ENCODE data around the gene COX4I1. TPM values are rescaled to one million over a fixed set of nuclear protein-coding genes. Genes with fewer than 3 reads are reported as not detected.

The COX4I1 gene
- total RNA-seq, result 546 and 562 TPM in 2 replicates

GRCh38 chr16:85799497-85800320 is at the start of gene COX4I1, which contains the start of gene EMC8:
Gene COX4I1, plus strand, starts transcription at chr16:85799695. Its CDS starts 1,511 bp downstream, at chr16:85801206.
Gene EMC8, minus strand, starts transcription at chr16:85799544. Its CDS starts 249 bp downstream, at chr16:85799295.

GRCh38 chr16:85750827-85751697 is 48.4 kb upstream of the COX4I1 start, which contains the start of gene C16orf74:
Gene C16orf74, minus strand, starts transcription at chr16:85751096. Its CDS starts 15,879 bp downstream, at chr16:85735217.

Other genes with a start within 250 kb of the COX4I1 start
- 7.8 and 11.2 TPM in 2 replicates for gene GSE1, start 186.4 kb upstream of the COX4I1 start, total RNA-seq
- gene GINS2, start 110.7 kb upstream of the COX4I1 start, total RNA-seq, result 11.0 and 14.4 TPM in 2 replicates
- gene C16orf74, start 48.6 kb upstream of the COX4I1 start, total RNA-seq, result 10.7 and 18.4 TPM in 2 replicates
- 29.2 and 33.1 TPM in 2 replicates for gene EMC8, start 151 bp upstream of the COX4I1 start, total RNA-seq
- not detected in 2 replicates for gene IRF8, start 99.5 kb downstream of the COX4I1 start, total RNA-seq